Endothelial cell of hepatic sinusoid (primary cell): ENCODE results near the gene ZNF578.
"Not testable (repeated sequence)": the region's sequence is repeated elsewhere in the genome, so short reads cannot be mapped to it uniquely, and the experiment has no call there.

Experiments used
- in situ Hi-C: cut with HindIII; loops from 2 replicates; pipeline ENCODE4 v1.10.0; 2017; ENCODE audit warnings: low sequenced_read_pairs

ZNF578 gene

GRCh38 chr19:52557231-52557995, 104.1 kb downstream of the ZNF578 start:
- in situ Hi-C loops = no loop called here

- in situ Hi-C loops = not testable (repeated sequence)
Observed at GRCh38 chr19:52558732-52559445, 105.5 kb downstream of the ZNF578 start.

- in situ Hi-C loops = not testable (repeated sequence)
Observed at GRCh38 chr19:52561611-52562010, 108.3 kb downstream of the ZNF578 start.
